Cardiac fibroblast (primary cell): Measurements from ENCODE around the gene LRP8.

Source experiments
- DNase-seq, 2 donors: peaks; one replicate each; pipeline versions ENCODE4 v3.0.0 to v3.0.0-alpha.2; 2010; ENCODE audit warnings: low read depth in 2 of 2
- H3K4me3 ChIP-seq, 2 donors: replicated peaks in 1 of 2; 1 replicate in 1 of 2; 2 replicates in 1 of 2; pipeline ENCODE4 v1.5.1; 2011; ENCODE audit warnings: low read depth in 2 of 2, low read length in 2 of 2, mild to moderate bottlenecking in 2 of 2, moderate library complexity in 1 of 2
- TF ChIP-seq, protein P1 (sequence below): IDR thresholded peaks from one replicate; pipeline ENCODE4 v1.5.1; 2011; ENCODE audit warnings: low read depth, mild to moderate bottlenecking, low read length, inconsistent platforms

The LRP8 gene

DNA sequence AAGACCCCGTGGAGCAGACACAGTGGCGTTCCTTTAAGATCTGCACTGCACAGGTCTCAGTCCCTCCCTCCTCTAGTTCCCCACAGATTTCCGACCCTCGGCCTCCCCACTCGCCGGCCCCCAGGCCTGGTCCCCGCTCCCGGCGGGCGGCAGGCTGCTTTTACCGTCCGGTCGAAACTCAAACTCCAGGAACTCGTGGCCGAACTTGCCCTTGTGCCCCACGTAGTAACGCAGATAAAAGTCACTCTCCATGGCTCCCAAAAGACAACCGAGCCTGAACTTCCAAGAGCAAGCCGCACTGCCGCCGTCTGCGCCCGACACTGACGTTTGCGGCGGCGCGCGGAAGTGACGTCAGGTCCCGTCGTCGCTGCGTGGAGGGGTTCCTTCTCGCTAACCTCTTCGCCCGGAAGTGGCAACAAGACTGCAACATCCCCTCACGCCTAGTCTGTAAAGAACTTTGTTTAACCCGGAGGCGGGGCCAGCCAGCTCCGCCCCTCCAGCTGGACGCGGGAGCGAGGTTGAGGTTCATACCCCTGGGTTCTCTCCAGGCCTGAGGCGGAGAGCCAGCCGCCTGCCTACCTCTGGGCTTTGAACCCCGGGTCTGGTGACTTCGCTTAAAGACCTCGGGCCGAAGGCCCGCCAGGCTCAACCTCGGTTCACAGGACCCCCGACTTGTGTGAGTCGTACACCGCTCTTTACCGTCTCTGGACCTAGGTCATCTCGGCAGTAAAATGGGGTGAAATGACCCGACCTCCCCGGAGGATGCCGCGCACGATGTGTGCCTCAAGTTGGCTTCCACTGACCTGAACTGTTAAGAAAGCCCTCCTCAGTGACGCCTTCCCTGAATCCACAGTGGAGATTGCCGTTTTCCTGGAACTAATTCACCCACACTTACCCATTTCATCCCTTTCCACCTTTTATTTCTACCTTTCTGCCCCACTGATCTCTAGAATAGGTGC, 89.4 kb downstream of the LRP8 start, which contains the start of gene MAGOH:
Gene MAGOH (minus strand): TSS at position 322 of the 959 bp plus-strand sequence. CDS start 70 bp downstream, at position 252.
- peak within 1 kb of the TSS; percentile 99 for H3K4me3 ChIP-seq
- DNase-seq, result peak; percentile 96 to 97
- TF ChIP-seq, protein P1, sequence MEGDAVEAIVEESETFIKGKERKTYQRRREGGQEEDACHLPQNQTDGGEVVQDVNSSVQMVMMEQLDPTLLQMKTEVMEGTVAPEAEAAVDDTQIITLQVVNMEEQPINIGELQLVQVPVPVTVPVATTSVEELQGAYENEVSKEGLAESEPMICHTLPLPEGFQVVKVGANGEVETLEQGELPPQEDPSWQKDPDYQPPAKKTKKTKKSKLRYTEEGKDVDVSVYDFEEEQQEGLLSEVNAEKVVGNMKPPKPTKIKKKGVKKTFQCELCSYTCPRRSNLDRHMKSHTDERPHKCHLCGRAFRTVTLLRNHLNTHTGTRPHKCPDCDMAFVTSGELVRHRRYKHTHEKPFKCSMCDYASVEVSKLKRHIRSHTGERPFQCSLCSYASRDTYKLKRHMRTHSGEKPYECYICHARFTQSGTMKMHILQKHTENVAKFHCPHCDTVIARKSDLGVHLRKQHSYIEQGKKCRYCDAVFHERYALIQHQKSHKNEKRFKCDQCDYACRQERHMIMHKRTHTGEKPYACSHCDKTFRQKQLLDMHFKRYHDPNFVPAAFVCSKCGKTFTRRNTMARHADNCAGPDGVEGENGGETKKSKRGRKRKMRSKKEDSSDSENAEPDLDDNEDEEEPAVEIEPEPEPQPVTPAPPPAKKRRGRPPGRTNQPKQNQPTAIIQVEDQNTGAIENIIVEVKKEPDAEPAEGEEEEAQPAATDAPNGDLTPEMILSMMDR, result no peak

DNA sequence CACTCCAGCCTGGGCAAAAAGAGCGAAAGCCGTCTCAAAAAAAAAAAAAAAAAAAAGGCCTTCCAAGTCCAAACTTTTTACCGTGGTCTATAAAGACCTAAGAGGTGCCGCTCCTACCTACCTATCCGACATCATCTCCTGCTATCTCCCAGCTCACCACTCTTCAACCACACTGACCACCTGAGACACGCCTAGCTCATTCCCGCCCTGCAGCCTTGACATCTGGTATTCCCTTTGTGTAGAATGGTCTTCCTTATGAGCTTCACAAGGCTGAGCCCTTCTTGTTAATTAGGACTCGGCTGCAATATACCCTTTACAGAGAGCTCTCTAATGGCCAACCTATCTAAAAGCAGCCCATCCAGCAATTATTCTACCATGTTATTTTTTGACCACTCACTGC, 90.2 kb downstream of the LRP8 start:
- no peak for DNase-seq
- peak overlapping the region; percentile 99 for H3K4me3 ChIP-seq
- TF ChIP-seq, protein P1, result no peak

DNA sequence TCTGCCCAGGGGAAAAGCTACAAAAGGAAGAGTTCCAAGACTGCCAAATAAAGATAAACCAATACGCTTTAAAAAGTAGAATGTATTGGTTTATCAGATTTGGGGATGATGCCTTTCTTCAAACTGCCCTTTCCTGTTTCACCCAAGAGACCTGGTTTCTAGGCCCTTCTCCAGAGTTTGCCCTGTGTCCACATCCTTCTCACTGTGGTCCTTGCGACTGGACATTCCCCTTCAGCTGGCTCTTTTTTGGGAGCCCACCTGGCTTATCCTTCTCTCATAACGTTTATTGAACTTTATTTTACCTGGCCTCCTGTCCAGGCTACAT, 106.9 kb downstream of the LRP8 start:
- DNase-seq, result no peak
- TF ChIP-seq, protein P1, result no peak
- peak overlapping the region; percentile 81 to 99 for H3K4me3 ChIP-seq

DNA sequence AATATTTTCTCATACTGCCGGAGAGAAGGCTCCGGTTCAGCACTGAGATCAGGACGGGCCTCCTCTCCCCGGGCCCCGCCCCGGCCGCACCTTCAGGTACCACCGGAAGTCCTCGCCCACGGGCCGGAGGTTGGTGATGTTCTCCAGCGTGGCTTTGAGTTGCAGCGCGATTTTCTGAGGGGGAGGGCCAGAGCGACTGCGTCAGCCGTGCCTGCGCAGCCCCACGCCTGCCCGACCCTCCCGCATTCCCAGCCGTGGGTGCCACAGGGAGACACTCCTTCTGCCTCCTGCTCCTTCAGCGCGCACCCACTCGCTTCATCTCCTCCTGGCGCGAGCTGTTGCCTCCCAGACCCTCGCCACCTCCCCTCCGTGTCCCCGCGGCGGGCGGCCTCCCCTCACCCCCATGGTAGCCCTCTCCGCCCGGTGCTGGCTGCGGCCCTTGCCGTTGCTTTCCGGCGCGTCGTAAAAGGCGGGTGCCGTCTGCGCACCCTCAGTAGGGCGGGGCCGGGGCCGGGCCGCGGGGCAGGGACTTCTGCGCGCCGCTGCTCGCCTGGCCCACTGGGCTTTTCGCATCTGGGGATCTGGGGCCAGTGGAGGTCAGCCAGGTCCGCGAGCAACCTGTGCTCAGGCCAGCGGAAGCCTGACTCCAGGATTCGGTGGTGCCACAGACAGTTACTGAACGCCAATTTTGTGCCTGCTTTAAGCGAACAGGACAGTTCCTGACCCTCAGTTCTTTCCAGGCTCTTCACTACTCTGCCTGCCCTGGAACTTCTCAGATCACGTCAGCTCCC, 107.5 kb downstream of the LRP8 start, which contains the start of gene CZIB:
Gene CZIB (minus strand): TSS at position 464 of the 791 bp plus-strand sequence. CDS start 59 bp downstream, at position 405.
- peak within 1 kb of the TSS; percentile 81 to 99 for H3K4me3 ChIP-seq
- TF ChIP-seq, protein P1, result no peak
- DNase-seq, result peak; percentile 92

DNA sequence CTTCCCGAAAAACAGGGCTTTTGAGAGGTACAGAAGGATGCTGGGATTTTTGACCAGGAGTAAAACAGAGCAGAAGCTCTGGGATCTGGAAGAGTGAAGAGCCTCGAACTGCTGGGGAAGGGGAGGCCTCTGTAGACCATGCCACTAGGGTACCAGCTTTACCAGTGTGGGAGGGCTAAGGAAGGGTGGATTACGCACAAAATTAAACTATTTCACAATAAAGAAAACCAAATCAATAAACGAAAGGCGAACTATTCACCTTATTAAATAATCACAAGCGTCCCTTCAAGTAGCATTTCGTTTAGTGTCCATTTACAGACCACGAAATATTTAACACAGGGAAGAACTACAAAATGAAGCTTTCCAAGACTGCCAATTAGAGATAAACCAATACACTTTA, 108.2 kb downstream of the LRP8 start:
- DNase-seq, result no peak
- TF ChIP-seq, protein P1, result no peak
- H3K4me3 ChIP-seq, result peak overlapping the region; percentile 81 to 99

DNA sequence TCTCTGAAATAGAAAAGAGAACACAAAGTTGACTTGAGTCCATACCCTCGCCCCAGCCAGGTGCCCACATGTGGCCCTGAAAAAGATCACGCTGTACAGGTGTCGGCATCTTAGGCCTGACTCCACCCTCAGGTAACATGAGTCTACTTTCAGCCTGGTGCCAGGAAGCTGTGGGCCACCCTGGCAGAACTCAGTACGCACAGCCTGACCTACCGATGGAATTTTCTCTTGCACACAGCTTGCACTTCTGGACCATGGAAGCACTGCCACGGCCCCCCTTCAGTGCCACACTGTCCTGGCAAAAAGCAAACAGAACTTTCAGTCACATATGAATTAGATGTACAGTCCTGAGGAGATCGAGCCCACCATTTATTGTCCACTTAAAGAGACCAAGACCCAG, 109.7 kb downstream of the LRP8 start:
- DNase-seq, result no peak
- no peak overlapping the region for H3K4me3 ChIP-seq
- TF ChIP-seq, protein P1, result no peak
